Thyroid gland (tissue), 4 donors: ENCODE data around the gene CD200R1L. TPM values are rescaled to one million over a fixed set of nuclear protein-coding genes. Genes with fewer than 3 reads are reported as not detected.

Source experiments
- DNase-seq, 2 donors: peaks; one replicate each; pipeline ENCODE4 v3.0.0-alpha.2; 2019
- H3K27ac ChIP-seq, 3 donors: fragments of 200-600 bp; sonication (generic); 1 replicate in 2 of 3; 2 replicates in 1 of 3; pipeline ENCODE4 v1.5.1; 2016 to 2019; ENCODE audit warnings: mild to moderate bottlenecking in 1 of 3, moderate library complexity in 1 of 3
- H3K27me3 ChIP-seq: fragments of 200-600 bp; sonication (generic); one replicate; pipeline ENCODE4 v1.5.1; 2019
- H3K36me3 ChIP-seq, 2 donors: fragments of 200-600 bp; sonication (generic); one replicate each; pipeline ENCODE4 v1.5.1; 2016 to 2019
- H3K4me1 ChIP-seq, 2 donors: fragments of 200-600 bp; sonication (generic); one replicate each; pipeline ENCODE4 v1.5.1; 2017 to 2019
- H3K4me3 ChIP-seq, 3 donors: fragments of 200-600 bp; sonication (generic); replicated peaks in 1 of 3; 1 replicate in 2 of 3; 2 replicates in 1 of 3; pipeline ENCODE4 v1.5.1; 2016; ENCODE audit warnings: mild to moderate bottlenecking in 1 of 3
- H3K9me3 ChIP-seq: fragments of 200-600 bp; sonication (generic); one replicate; pipeline ENCODE4 v1.5.1; 2017
- POLR2A ChIP-seq, 2 donors: fragments of 450-650 bp; IDR thresholded peaks; one replicate each; pipeline ENCODE4 v1.6.1; 2017; ENCODE audit warnings: antibody characterized with exemption in 2 of 2, mild to moderate bottlenecking in 2 of 2, moderate library complexity in 1 of 2
- WGBS, 2 donors: methylation state at CpG; one replicate each; pipeline ENCODE4 v1.1.5; 2017; 5-methylcytosine and 5-hydroxymethylcytosine counted together
- intact Hi-C: fragments of 100-400 bp; cut with DNase I; formaldehyde crosslinking; loops from one replicate; pipeline ENCODE4 v1.15.1; 2023
- total RNA-seq, 4 donors: library from RNA; depleted of rRNA; stranded (reverse); fragments of >200 nt; gene quantifications; one replicate each; pipeline ENCODE4 v1.2.3, GENCODE V29; 2016
- TF ChIP-seq, protein P1 (sequence below), 6 experiments: fragments of 200-600 bp in 3 of 6; fragments of 450-650 bp in 3 of 6; sonication (generic) in 3 of 6; IDR thresholded peaks; one replicate each; pipeline ENCODE4 v1.5.1; 2016 to 2019; ENCODE audit warnings: antibody characterized with exemption in 6 of 6, mild to moderate bottlenecking in 2 of 6, inconsistent platforms in 1 of 6, moderate library complexity in 1 of 6

CD200R1L gene
- total RNA-seq, 4 donors from 2014 or later = not detected

GRCh38 chr3:112881891-112882290 is 35.2 kb upstream of the CD200R1L start:
- no peak for DNase-seq
- TF ChIP-seq, protein P1, sequence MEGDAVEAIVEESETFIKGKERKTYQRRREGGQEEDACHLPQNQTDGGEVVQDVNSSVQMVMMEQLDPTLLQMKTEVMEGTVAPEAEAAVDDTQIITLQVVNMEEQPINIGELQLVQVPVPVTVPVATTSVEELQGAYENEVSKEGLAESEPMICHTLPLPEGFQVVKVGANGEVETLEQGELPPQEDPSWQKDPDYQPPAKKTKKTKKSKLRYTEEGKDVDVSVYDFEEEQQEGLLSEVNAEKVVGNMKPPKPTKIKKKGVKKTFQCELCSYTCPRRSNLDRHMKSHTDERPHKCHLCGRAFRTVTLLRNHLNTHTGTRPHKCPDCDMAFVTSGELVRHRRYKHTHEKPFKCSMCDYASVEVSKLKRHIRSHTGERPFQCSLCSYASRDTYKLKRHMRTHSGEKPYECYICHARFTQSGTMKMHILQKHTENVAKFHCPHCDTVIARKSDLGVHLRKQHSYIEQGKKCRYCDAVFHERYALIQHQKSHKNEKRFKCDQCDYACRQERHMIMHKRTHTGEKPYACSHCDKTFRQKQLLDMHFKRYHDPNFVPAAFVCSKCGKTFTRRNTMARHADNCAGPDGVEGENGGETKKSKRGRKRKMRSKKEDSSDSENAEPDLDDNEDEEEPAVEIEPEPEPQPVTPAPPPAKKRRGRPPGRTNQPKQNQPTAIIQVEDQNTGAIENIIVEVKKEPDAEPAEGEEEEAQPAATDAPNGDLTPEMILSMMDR (IDR thresholded peaks at IDR 0.05) = no peak
- TF ChIP-seq POLR2A (IDR thresholded peaks at IDR 0.05) = no peak
- Histone ChIP-seq H3K27me3 (no peaks in the 10 kb centered on the region), H3K9me3 (no peaks in the 10 kb centered on the region), H3K4me1 (no peaks in the 10 kb centered on the region), H3K27ac (no peak overlapping the region), H3K36me3 (no peaks in the 10 kb centered on the region), H3K4me3 (no peak overlapping the region)
- intact Hi-C loops = no loop called here
- 92 to 94% methylated on average over 4 of the region's 4 CpGs for WGBS, 2 donors

DNA sequence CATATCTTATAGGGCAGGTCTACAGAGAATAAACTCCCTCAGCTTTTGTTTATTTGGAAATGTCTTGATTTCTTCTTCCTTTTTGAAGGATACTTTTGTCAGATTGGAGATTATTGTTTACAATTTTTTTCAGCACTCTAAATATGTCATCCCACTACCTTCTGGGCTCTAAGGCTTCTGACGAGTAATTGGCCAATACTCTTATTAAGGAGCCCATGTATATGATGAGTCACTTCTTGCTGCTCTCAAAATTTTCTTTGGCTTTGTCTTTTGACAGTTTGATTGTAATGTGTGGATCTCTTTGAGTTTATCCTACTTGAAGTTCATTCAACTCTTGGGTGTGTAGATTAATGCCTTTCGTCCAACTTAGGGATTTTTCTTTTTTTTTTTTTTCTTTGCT is 28.9 kb upstream of the CD200R1L start:
- no peaks in the 10 kb centered on the region for H3K36me3 ChIP-seq
- DNase-seq = no peak
- H3K4me3 ChIP-seq = no peak overlapping the region
- no peaks in the 10 kb centered on the region for H3K4me1 ChIP-seq
- 88 to 90% methylated on average over 2 of the region's 2 CpGs for WGBS, 2 donors
- no peaks in the 10 kb centered on the region for H3K9me3 ChIP-seq
- intact Hi-C loops = no loop called here
- no peaks in the 10 kb centered on the region for H3K27me3 ChIP-seq
- TF ChIP-seq, protein P1 (IDR thresholded peaks at IDR 0.05) = no peak
- TF ChIP-seq POLR2A (IDR thresholded peaks at IDR 0.05) = no peak
- H3K27ac ChIP-seq = no peak overlapping the region

DNA sequence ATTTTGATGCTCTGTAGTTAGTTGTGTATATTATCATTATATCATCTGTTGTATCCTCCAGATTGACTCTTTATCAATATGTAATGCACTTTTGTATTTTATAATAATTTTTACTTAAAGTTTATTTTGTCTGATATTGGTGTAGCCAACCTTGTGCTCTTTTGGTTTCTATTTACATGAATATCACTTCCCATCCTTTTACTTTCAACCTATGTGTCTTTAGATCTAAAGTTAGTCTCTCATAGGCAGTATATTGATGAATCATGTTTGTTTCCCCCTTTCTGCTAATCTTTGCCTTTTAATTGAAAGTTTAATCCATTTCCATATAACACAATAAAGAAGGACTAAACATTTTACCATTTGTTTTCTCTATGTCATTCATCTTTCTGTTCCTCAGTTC is 28.1 kb upstream of the CD200R1L start:
- H3K27me3 ChIP-seq = no peaks in the 10 kb centered on the region
- TF ChIP-seq POLR2A (IDR thresholded peaks at IDR 0.05) = no peak
- TF ChIP-seq, protein P1 (IDR thresholded peaks at IDR 0.05) = no peak
- DNase-seq = no peak
- no peaks in the 10 kb centered on the region for H3K36me3 ChIP-seq
- no peak overlapping the region for H3K4me3 ChIP-seq
- no peaks in the 10 kb centered on the region for H3K4me1 ChIP-seq
- no peak overlapping the region for H3K27ac ChIP-seq
- no peaks in the 10 kb centered on the region for H3K9me3 ChIP-seq
- intact Hi-C loops = no loop called here

GRCh38 chr3:112873632-112874031 is 27.0 kb upstream of the CD200R1L start:
- TF ChIP-seq, protein P1 (IDR thresholded peaks at IDR 0.05) = no peak
- no peak for TF ChIP-seq POLR2A (IDR thresholded peaks at IDR 0.05)
- H3K27me3 ChIP-seq = no peaks in the 10 kb centered on the region
- H3K27ac ChIP-seq = no peak overlapping the region
- H3K36me3 ChIP-seq = no peaks in the 10 kb centered on the region
- H3K4me1 ChIP-seq = no peaks in the 10 kb centered on the region
- DNase-seq = no peak
- no peaks in the 10 kb centered on the region for H3K9me3 ChIP-seq
- WGBS, 2 donors = 81% methylated on average over 2 of the region's 2 CpGs
- no peak overlapping the region for H3K4me3 ChIP-seq
- intact Hi-C loops = no loop called here

GRCh38 chr3:112871735-112872134 is 25.1 kb upstream of the CD200R1L start:
- no peaks in the 10 kb centered on the region for H3K9me3 ChIP-seq
- no peaks in the 10 kb centered on the region for H3K27me3 ChIP-seq
- H3K27ac ChIP-seq = no peak overlapping the region
- no peak for DNase-seq
- 89 to 90% methylated on average over 2 to 3 of the region's 3 CpGs for WGBS, 2 donors
- no peaks in the 10 kb centered on the region for H3K4me1 ChIP-seq
- TF ChIP-seq, protein P1 (IDR thresholded peaks at IDR 0.05) = no peak
- no peak for TF ChIP-seq POLR2A (IDR thresholded peaks at IDR 0.05)
- H3K36me3 ChIP-seq = no peaks in the 10 kb centered on the region
- H3K4me3 ChIP-seq = no peak overlapping the region
- intact Hi-C loops = no loop called here
